ENCODE measurements around the gene TTC7B.

The TTC7B gene

GRCh38 chr14:90545382-90545781, 270.8 kb downstream of the TTC7B start:
- Histone ChIP-seq H3K27ac (ENCODE audit: low read depth, low read length) (no peak overlapping the region), H4K20me1 (ENCODE audit: low read depth, low read length) (no peaks in the 10 kb centered on the region), H3K36me3 (ENCODE audit: low read length) (no peaks in the 10 kb centered on the region), H3K9me3 (ENCODE audit: insufficient read depth, low read length) (no peaks in the 10 kb centered on the region), H3K79me2 (ENCODE audit: insufficient read depth, low read length) (no peaks in the 10 kb centered on the region), H2AFZ (ENCODE audit: low read depth, low read length, severe bottlenecking) (no peak overlapping the region), H3K4me2 (ENCODE audit: low read depth, low read length, poor library complexity, severe bottlenecking) (no peak overlapping the region), H3K27me3 (ENCODE audit: low read length) (no peaks in the 10 kb centered on the region), H3F3A (ENCODE audit: insufficient read depth) (no peaks in the 10 kb centered on the region), H3K4me3 (ENCODE audit: insufficient read depth, low read length, poor library complexity, severe bottlenecking) (no peak overlapping the region), H3K9ac (ENCODE audit: low read length) (no peak overlapping the region), H3K9me2 (replicated peaks; ENCODE audit: insufficient read depth, low read length) (no peaks in the 10 kb centered on the region)
- TF ChIP-seq EZH2phosphoT487 (conservative IDR thresholded peaks at IDR 0.05; ENCODE audit: low read length) = no peak
- no peak for TF ChIP-seq CTCF (IDR thresholded peaks at IDR 0.05; ENCODE audit: insufficient read depth, low read length, poor library complexity, severe bottlenecking)

DNA sequence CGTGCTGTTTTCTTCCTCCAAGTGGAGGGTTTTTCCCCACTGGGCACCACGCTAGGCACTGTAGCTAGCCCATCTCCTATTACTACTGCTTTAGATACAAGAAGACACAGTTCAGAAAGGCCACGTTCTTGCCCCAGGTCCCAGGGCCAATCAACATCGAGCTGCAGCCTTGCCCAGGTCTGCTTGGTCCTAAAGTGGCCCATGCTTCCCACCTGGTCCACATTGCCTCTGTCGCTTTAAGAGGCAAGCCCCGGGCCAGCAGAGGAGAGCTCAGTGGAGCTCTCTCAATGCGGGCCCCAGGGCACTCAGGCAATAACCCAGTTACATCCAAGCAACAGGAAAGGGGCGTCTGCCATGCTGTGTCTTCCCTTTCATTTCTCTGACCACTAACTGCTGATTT, 271.3 kb downstream of the TTC7B start:
- no peaks in the 10 kb centered on the region for H3K27me3 ChIP-seq (ENCODE audit: low read length)
- H3K36me3 ChIP-seq (ENCODE audit: low read length) = no peaks in the 10 kb centered on the region
- no peaks in the 10 kb centered on the region for H3K9me3 ChIP-seq (ENCODE audit: insufficient read depth, low read length)
- H3K27ac ChIP-seq (ENCODE audit: low read depth, low read length) = no peak overlapping the region
- no peak overlapping the region for H3K4me3 ChIP-seq (ENCODE audit: insufficient read depth, low read length, poor library complexity, severe bottlenecking)
- TF ChIP-seq EZH2phosphoT487 (conservative IDR thresholded peaks at IDR 0.05; ENCODE audit: low read length) = no peak
- no peak for TF ChIP-seq CTCF (IDR thresholded peaks at IDR 0.05; ENCODE audit: insufficient read depth, low read length, poor library complexity, severe bottlenecking)
- no peaks in the 10 kb centered on the region for H3K9me2 ChIP-seq (replicated peaks; ENCODE audit: insufficient read depth, low read length)
- H3F3A ChIP-seq (ENCODE audit: insufficient read depth) = no peaks in the 10 kb centered on the region
- H3K79me2 ChIP-seq (ENCODE audit: insufficient read depth, low read length) = no peaks in the 10 kb centered on the region
- H2AFZ ChIP-seq (ENCODE audit: low read depth, low read length, severe bottlenecking) = no peak overlapping the region
- H3K4me2 ChIP-seq (ENCODE audit: low read depth, low read length, poor library complexity, severe bottlenecking) = no peak overlapping the region
- H4K20me1 ChIP-seq (ENCODE audit: low read depth, low read length) = no peaks in the 10 kb centered on the region
- H3K9ac ChIP-seq (ENCODE audit: low read length) = no peak overlapping the region

DNA sequence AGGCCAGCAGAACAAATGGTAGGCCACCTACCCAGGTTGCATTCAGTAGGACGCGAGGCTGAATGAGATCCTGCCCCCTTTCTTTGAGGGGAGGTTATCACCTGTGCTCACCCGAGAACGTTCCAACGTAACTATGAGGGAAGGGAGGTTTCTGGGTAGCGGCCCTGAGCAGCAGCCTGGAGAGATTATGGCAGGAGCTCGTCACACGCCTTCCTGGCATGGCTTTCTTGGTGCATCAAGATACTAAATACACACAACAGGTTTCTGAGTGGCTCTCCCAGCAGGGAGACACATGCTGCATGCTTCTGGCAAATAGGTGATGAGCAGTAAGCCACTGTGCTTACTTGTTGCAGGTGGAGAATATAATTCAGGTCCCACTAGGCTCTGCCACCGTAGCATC, 271.7 kb downstream of the TTC7B start:
- H2AFZ ChIP-seq (ENCODE audit: low read depth, low read length, severe bottlenecking) = no peak overlapping the region
- no peaks in the 10 kb centered on the region for H3K36me3 ChIP-seq (ENCODE audit: low read length)
- H3F3A ChIP-seq (ENCODE audit: insufficient read depth) = no peaks in the 10 kb centered on the region
- no peaks in the 10 kb centered on the region for H3K9me2 ChIP-seq (replicated peaks; ENCODE audit: insufficient read depth, low read length)
- H3K4me3 ChIP-seq (ENCODE audit: insufficient read depth, low read length, poor library complexity, severe bottlenecking) = no peak overlapping the region
- no peaks in the 10 kb centered on the region for H3K79me2 ChIP-seq (ENCODE audit: insufficient read depth, low read length)
- H3K9me3 ChIP-seq (ENCODE audit: insufficient read depth, low read length) = no peaks in the 10 kb centered on the region
- H3K27ac ChIP-seq (ENCODE audit: low read depth, low read length) = no peak overlapping the region
- H3K4me2 ChIP-seq (ENCODE audit: low read depth, low read length, poor library complexity, severe bottlenecking) = no peak overlapping the region
- H3K9ac ChIP-seq (ENCODE audit: low read length) = no peak overlapping the region
- TF ChIP-seq CTCF (IDR thresholded peaks at IDR 0.05; ENCODE audit: insufficient read depth, low read length, poor library complexity, severe bottlenecking) (no peak), EZH2phosphoT487 (conservative IDR thresholded peaks at IDR 0.05; ENCODE audit: low read length) (no peak)
- H3K27me3 ChIP-seq (ENCODE audit: low read length) = no peaks in the 10 kb centered on the region
- H4K20me1 ChIP-seq (ENCODE audit: low read depth, low read length) = no peaks in the 10 kb centered on the region

- Histone ChIP-seq H3K9ac (ENCODE audit: low read length) (no peak overlapping the region), H3F3A (ENCODE audit: insufficient read depth) (no peaks in the 10 kb centered on the region), H3K9me2 (replicated peaks; ENCODE audit: insufficient read depth, low read length) (no peaks in the 10 kb centered on the region), H3K36me3 (ENCODE audit: low read length) (no peaks in the 10 kb centered on the region), H2AFZ (ENCODE audit: low read depth, low read length, severe bottlenecking) (no peak overlapping the region), H3K79me2 (ENCODE audit: insufficient read depth, low read length) (no peaks in the 10 kb centered on the region), H3K27ac (ENCODE audit: low read depth, low read length) (no peak overlapping the region), H4K20me1 (ENCODE audit: low read depth, low read length) (no peaks in the 10 kb centered on the region), H3K4me3 (ENCODE audit: insufficient read depth, low read length, poor library complexity, severe bottlenecking) (no peak overlapping the region), H3K27me3 (ENCODE audit: low read length) (no peaks in the 10 kb centered on the region), H3K9me3 (ENCODE audit: insufficient read depth, low read length) (no peaks in the 10 kb centered on the region), H3K4me2 (ENCODE audit: low read depth, low read length, poor library complexity, severe bottlenecking) (no peak overlapping the region)
- no peak for TF ChIP-seq CTCF (IDR thresholded peaks at IDR 0.05; ENCODE audit: insufficient read depth, low read length, poor library complexity, severe bottlenecking)
- TF ChIP-seq EZH2phosphoT487 (conservative IDR thresholded peaks at IDR 0.05; ENCODE audit: low read length) = no peak
Observed at GRCh38 chr14:90543876-90544275, 272.4 kb downstream of the TTC7B start.

Data from SU-DHL-6 (cell line).